ENCODE results near the gene NTRK3.

GRCh38 chr15:88014454-88015160 lies 241.9 kb downstream of the NTRK3 start:
- TF ChIP-seq CTCF (optimal IDR thresholded peaks at IDR 0.05 in 1 of 3, IDR thresholded peaks at IDR 0.05 in 1 of 3, conservative IDR thresholded peaks at IDR 0.05 in 1 of 3; ENCODE audit: extremely low read depth in 1 of 3, insufficient read depth in 2 of 3, low read length in 3 of 3), result no peak
- TF ChIP-seq EZH2 (IDR thresholded peaks at IDR 0.05; ENCODE audit: low read length), result no peak
